ENCODE measurements around the gene NAPG.
"Not testable (repeated sequence)": the region's sequence is repeated elsewhere in the genome, so short reads cannot be mapped to it uniquely, and the experiment has no call there.

The NAPG gene

GRCh38 chr18:10565835-10566234, 40.0 kb downstream of the NAPG start:
- no peak for DNase-seq (ENCODE audit: low read depth)
- no peak for TF ChIP-seq CTCF (IDR thresholded peaks at IDR 0.05; ENCODE audit: insufficient read depth, low read depth, low read length, missing control alignments)
- H3K4me3 ChIP-seq (ENCODE audit: low read length), result no peak overlapping the region

DNA sequence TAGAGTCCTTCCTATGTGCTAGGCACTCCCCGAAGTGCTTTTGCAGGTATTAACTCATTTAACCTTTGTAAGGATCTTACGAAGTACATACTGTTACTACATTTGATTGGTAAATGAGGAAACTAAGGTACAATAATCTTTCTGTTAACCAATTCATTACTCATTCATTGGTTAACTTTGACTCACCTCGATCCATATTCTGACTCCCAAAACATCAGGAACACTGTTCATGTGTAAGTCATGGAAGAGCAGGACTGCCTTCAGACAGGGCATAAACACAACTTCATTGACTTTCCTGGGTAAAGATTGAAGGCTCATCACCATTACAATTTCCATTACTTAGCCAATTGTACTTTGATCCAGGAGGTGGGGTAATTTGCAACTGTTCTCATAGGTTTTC, 40.6 kb downstream of the NAPG start:
- no peak for DNase-seq (ENCODE audit: low read depth)
- TF ChIP-seq CTCF (IDR thresholded peaks at IDR 0.05; ENCODE audit: insufficient read depth, low read depth, low read length, missing control alignments), result no peak
- H3K4me3 ChIP-seq (ENCODE audit: low read length), result no peak overlapping the region

GRCh38 chr18:10569941-10570340, 44.1 kb downstream of the NAPG start:
- H3K4me3 ChIP-seq (ENCODE audit: low read length); DNase-seq (ENCODE audit: low read depth): not testable (repeated sequence)

DNA sequence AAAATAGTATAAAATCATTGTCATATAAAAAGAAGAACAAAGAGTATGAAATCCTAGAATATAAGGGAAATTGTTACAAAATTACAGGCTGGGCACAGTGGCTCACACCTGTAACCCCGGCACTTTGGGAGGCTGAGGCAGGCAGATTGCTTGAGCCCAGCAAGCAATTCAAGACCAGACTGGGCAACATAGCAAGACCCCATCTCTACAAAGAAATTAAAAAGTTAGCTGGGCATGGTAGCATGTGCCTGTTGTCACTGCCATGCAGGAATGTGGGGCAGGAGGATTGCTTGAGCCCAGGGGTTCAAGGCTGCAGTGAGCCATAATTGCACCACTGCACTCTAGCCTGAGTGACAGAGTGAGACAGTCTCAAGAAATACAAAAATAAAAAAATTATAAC, 44.8 kb downstream of the NAPG start:
- no peak overlapping the region for H3K4me3 ChIP-seq (ENCODE audit: low read length)
- DNase-seq (ENCODE audit: low read depth), result no peak
- no peak for TF ChIP-seq CTCF (IDR thresholded peaks at IDR 0.05; ENCODE audit: insufficient read depth, low read depth, low read length, missing control alignments)

GRCh38 chr18:10571537-10571936, 45.7 kb downstream of the NAPG start:
- no peak overlapping the region for H3K4me3 ChIP-seq (ENCODE audit: low read length)
- TF ChIP-seq CTCF (IDR thresholded peaks at IDR 0.05; ENCODE audit: insufficient read depth, low read depth, low read length, missing control alignments), result no peak
- DNase-seq (ENCODE audit: low read depth), result no peak

DNA sequence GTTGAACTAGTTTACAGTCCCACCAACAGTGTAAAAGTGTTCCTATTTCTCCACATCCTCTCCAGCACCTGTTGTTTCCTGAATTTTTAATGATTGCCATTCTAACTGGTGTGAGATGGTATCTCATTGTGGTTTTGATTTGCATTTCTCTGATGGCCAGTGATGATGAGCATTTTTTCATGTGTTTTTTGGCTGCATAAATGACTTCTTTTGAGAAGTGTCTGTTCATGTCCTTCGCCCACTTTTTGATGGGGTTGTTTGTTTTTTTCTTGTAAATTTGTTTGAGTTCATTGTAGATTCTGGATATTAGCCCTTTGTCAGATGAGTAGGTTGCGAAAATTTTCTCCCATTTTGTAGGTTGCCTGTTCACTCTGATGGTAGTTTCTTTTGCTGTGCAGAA, 47.4 kb downstream of the NAPG start:
- not testable (repeated sequence) for DNase-seq (ENCODE audit: low read depth); H3K4me3 ChIP-seq (ENCODE audit: low read length)

GRCh38 chr18:10574412-10574811, 48.6 kb downstream of the NAPG start:
- not testable (repeated sequence) for H3K4me3 ChIP-seq (ENCODE audit: low read length); DNase-seq (ENCODE audit: low read depth)

DNA sequence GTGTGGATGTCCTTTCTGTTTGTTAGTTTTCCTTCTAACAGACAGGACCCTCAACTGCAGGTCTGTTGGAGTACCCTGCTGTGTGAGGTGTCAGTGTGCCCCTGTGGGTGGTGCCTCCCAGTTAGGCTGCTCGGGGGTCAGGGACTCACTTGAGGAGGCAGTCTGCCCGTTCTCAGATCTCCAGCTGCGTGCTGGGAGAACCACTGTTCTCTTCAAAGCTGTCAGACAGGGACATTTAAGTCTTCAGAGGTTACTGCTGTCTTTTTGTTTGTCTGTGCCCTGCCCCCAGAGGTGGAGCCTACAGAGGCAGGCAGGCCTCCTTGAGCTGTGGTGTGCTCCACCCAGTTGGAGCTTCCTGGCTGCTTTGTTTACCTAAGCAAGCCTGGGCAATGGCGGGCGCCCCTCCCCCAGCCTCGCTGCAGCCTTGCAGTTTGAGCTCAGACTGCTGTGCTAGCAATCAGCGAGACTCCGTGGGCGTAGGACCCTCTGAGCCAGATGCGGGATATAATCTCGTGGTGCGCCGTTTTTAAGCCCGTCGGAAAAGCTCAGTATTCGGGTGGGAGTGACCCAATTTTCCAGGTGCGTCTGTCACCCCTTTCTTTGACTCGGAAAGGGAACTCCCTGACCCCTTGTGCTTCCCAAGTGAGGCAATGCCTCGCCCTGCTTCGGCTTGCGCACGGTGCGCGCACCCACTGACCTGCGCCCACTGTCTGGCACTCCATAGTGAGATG, 52.2 kb downstream of the NAPG start:
- not testable (repeated sequence) for DNase-seq (ENCODE audit: low read depth); H3K4me3 ChIP-seq (ENCODE audit: low read length)

GRCh38 chr18:10578573-10578899, 52.7 kb downstream of the NAPG start:
- not testable (repeated sequence) for DNase-seq (ENCODE audit: low read depth); H3K4me3 ChIP-seq (ENCODE audit: low read length)
